Measurements from ENCODE around the gene ADGRA1.
A peak's percentile ranks its signal among the peaks of the same experiment; 100 is the strongest.

The ADGRA1 gene

GRCh38 chr10:133087679-133088178, at the start of gene ADGRA1:
Gene ADGRA1, plus strand, starts transcription at chr10:133087924. Its CDS starts 986 bp downstream, at chr10:133088910.
- TF ChIP-seq POLR2A (IDR thresholded peaks at IDR 0.05; ENCODE audit: low read length) (no peak), GATA1 (IDR thresholded peaks at IDR 0.05; ENCODE audit: low read depth, low read length) (no peak)
- DNase-seq, result peak in 1 of 2 experiments; percentile 15

GRCh38 chr10:133038036-133038823, 49.5 kb upstream of the ADGRA1 start:
- no peak for TF ChIP-seq POLR2A (IDR thresholded peaks at IDR 0.05; ENCODE audit: low read length)
- TF ChIP-seq GATA1 (IDR thresholded peaks at IDR 0.05; ENCODE audit: low read depth, low read length), result no peak
- DNase-seq, result no peak

GRCh38 chr10:133039107-133039802, 48.5 kb upstream of the ADGRA1 start:
- DNase-seq, result no peak
- no peak for TF ChIP-seq GATA1 (IDR thresholded peaks at IDR 0.05; ENCODE audit: low read depth, low read length)
- TF ChIP-seq POLR2A (IDR thresholded peaks at IDR 0.05; ENCODE audit: low read length), result no peak

- no peak for DNase-seq
- no peak for TF ChIP-seq POLR2A (IDR thresholded peaks at IDR 0.05; ENCODE audit: low read length)
- TF ChIP-seq GATA1 (IDR thresholded peaks at IDR 0.05; ENCODE audit: low read depth, low read length), result no peak
Measured at GRCh38 chr10:133039803-133040165, 47.9 kb upstream of the ADGRA1 start.

GRCh38 chr10:133040198-133040597, 47.5 kb upstream of the ADGRA1 start:
- TF ChIP-seq POLR2A (IDR thresholded peaks at IDR 0.05; ENCODE audit: low read length) (no peak), GATA1 (IDR thresholded peaks at IDR 0.05; ENCODE audit: low read depth, low read length) (no peak)
- no peak for DNase-seq

GRCh38 chr10:133041101-133041500, 46.6 kb upstream of the ADGRA1 start:
- TF ChIP-seq POLR2A (IDR thresholded peaks at IDR 0.05; ENCODE audit: low read length) (no peak), GATA1 (IDR thresholded peaks at IDR 0.05; ENCODE audit: low read depth, low read length) (no peak)

GRCh38 chr10:133042061-133042460, 45.7 kb upstream of the ADGRA1 start:
- DNase-seq, result peak; percentile 13 to 26
- TF ChIP-seq POLR2A (IDR thresholded peaks at IDR 0.05; ENCODE audit: low read length), result no peak
- TF ChIP-seq GATA1 (IDR thresholded peaks at IDR 0.05; ENCODE audit: low read depth, low read length), result no peak

More at GRCh38 chr10:133041101-133041500, 46.6 kb upstream of the ADGRA1 start:
- DNase-seq, result peak in 1 of 2 experiments; percentile 16

GRCh38 chr10:133042816-133043215, 44.9 kb upstream of the ADGRA1 start:
- no peak for DNase-seq
- TF ChIP-seq GATA1 (IDR thresholded peaks at IDR 0.05; ENCODE audit: low read depth, low read length) (no peak), POLR2A (IDR thresholded peaks at IDR 0.05; ENCODE audit: low read length) (no peak)

- no peak for TF ChIP-seq GATA1 (IDR thresholded peaks at IDR 0.05; ENCODE audit: low read depth, low read length)
- TF ChIP-seq POLR2A (IDR thresholded peaks at IDR 0.05; ENCODE audit: low read length), result no peak
- DNase-seq, result no peak
Measured at GRCh38 chr10:133043541-133044225, 44.0 kb upstream of the ADGRA1 start.

- TF ChIP-seq GATA1 (IDR thresholded peaks at IDR 0.05; ENCODE audit: low read depth, low read length), result no peak
- DNase-seq, result no peak
Measured at GRCh38 chr10:133044401-133044811, 43.3 kb upstream of the ADGRA1 start.

- no peak for TF ChIP-seq POLR2A (IDR thresholded peaks at IDR 0.05; ENCODE audit: low read length)
- TF ChIP-seq GATA1 (IDR thresholded peaks at IDR 0.05; ENCODE audit: low read depth, low read length), result no peak
- no peak for DNase-seq
Measured at GRCh38 chr10:133045556-133046389, 42.0 kb upstream of the ADGRA1 start.

- no peak for DNase-seq
- TF ChIP-seq POLR2A (IDR thresholded peaks at IDR 0.05; ENCODE audit: low read length), result no peak
- no peak for TF ChIP-seq GATA1 (IDR thresholded peaks at IDR 0.05; ENCODE audit: low read depth, low read length)
Measured at GRCh38 chr10:133046390-133046765, 41.3 kb upstream of the ADGRA1 start.

GRCh38 chr10:133047526-133048123, 40.1 kb upstream of the ADGRA1 start:
- no peak for DNase-seq

More at GRCh38 chr10:133047526-133048123, 40.1 kb upstream of the ADGRA1 start:
- no peak for TF ChIP-seq GATA1 (IDR thresholded peaks at IDR 0.05; ENCODE audit: low read depth, low read length)
- no peak for TF ChIP-seq POLR2A (IDR thresholded peaks at IDR 0.05; ENCODE audit: low read length)
